Heart right ventricle (tissue), 16 donors: ENCODE data around the gene ARMCX4. TPM values are rescaled to one million over a fixed set of nuclear protein-coding genes. Genes with fewer than 3 reads are reported as not detected.
A peak's percentile ranks its signal among the peaks of the same experiment; 100 is the strongest.

Experiments used
- ATAC-seq, 8 donors: fragments of 200-7000 bp; cut with Tn5 transposase; one replicate each; pipeline ENCODE4 v1.9.1; 2020; ENCODE audit warnings: mild to moderate bottlenecking in 8 of 8, moderate library complexity in 8 of 8, moderate number of reproducible peaks in 1 of 8
- DNase-seq, 2 donors: peaks; one replicate each; pipeline ENCODE4 v3.0.0-alpha.2; 2020
- H3K27ac ChIP-seq, 10 donors: fragments of 200-600 bp; sonication (generic) in 2 of 10; one replicate each; pipeline versions ENCODE4 v1.5.0 to v1.8.0; 2020 to 2022; ENCODE audit warnings: mild to moderate bottlenecking in 3 of 10
- H3K27me3 ChIP-seq, 7 donors: fragments of 200-600 bp; one replicate each; pipeline ENCODE4 v1.8.0; 2021 to 2022; ENCODE audit warnings: mild to moderate bottlenecking in 2 of 7
- H3K36me3 ChIP-seq, 9 donors: fragments of 200-600 bp; sonication (generic) in 1 of 9; one replicate each; pipeline versions ENCODE4 v1.5.0 to v1.8.0; 2020 to 2022; ENCODE audit warnings: mild to moderate bottlenecking in 2 of 9
- H3K4me1 ChIP-seq, 9 donors: fragments of 200-600 bp; sonication (generic) in 1 of 9; one replicate each; pipeline versions ENCODE4 v1.5.0 to v1.8.0; 2020 to 2022; ENCODE audit warnings: mild to moderate bottlenecking in 4 of 9
- H3K4me3 ChIP-seq, 10 donors: fragments of 200-600 bp; sonication (generic) in 2 of 10; one replicate each; pipeline versions ENCODE4 v1.5.0 to v1.8.0; 2020 to 2022; ENCODE audit warnings: mild to moderate bottlenecking in 7 of 10, moderate library complexity in 2 of 10
- H3K9me3 ChIP-seq, 11 donors: fragments of 200-600 bp in 10 of 11; sonication (generic) in 2 of 11; one replicate each; pipeline versions ENCODE4 v1.5.0 to v1.8.0; 2013 to 2022; ENCODE audit warnings: mild to moderate bottlenecking in 2 of 11, control low read depth in 1 of 11, moderate library complexity in 1 of 11
- CTCF ChIP-seq, 9 donors: fragments of 200-600 bp; sonication (generic) in 2 of 9; IDR thresholded peaks; one replicate each; pipeline versions ENCODE4 v1.5.0 to v1.8.0; 2021 to 2022; ENCODE audit warnings: antibody characterized with exemption in 9 of 9, mild to moderate bottlenecking in 5 of 9, moderate library complexity in 1 of 9
- WGBS, 2 donors: extraction: QIAGEN DNeasy Blood & Tissue Kit; methylation state at CpG; one replicate each; pipeline ENCODE4 v1.1.7; 2013; ENCODE audit warnings: inconsistent platforms in 1 of 2; 5-methylcytosine and 5-hydroxymethylcytosine counted together
- intact Hi-C, 10 donors: fragments of 100-400 bp; cut with DNase I; formaldehyde crosslinking; loops; one replicate each; pipeline versions ENCODE4 v1.11.1 to v1.14.2; 2022
- long read RNA-seq, 3 donors: library from polyadenylated mRNA; unstranded; transcript quantifications; one replicate each; pipeline ENCODE4 v2.0.0, GENCODE V29; 2020 to 2021
- polyA plus RNA-seq, 2 donors: library from polyadenylated mRNA; stranded (reverse); fragments of 200-250 nt; gene quantifications; one replicate each; pipeline ENCODE4 v1.2.3, GENCODE V29; 2013
- total RNA-seq, 10 donors: library from RNA; stranded (reverse); fragmentation: NEBNext Ultra II Directional in 3 of 10; extraction: Animal tissue kit (Norgen Biotek cat#: 25700) in 3 of 10; gene quantifications; one replicate each; pipeline versions ENCODE4 v1.2.1 to v1.2.4, GENCODE V29; 2021 to 2023
- donor health status: Arrhythmogenic right ventricular cardiomyopathy.
- donor health status: ischemic (EF 13 %, LVEDD 7.1; RV severe dilation, severe dysfunction).
- donor health status: healthy with polysubstance abuse.
- donor health status: DM: no; HTN: yes; CAD: no.
- donor health status: DM: no; HTN: no; CAD: no.
- donor health status: ischemic (EF 25% LVEDD 6.9; RV normal size, moderate dysfunction).
- donor health status: ischemic (EF 25% LVEDD 5.7; RV mildly dilated, moderate dysfunction).
- donor health status: healthy.
- donor health status: DM: yes; HTN: yes; CAD: no.
- donor health status: Ischemic cardiomyopathy.
- donor health status: ischemic (EF 35%, LVEDD 5.7; RV mildly dilated, moderate dysfunction).
- donor health status: nonischemic (EF 11% LVEDD 7.7; RV severe dilation, severe dysfunction).
- donor health status: DM: yes; HTN: yes; CAD: no.
- donor health status: PGD.
- donor health status: ischemic (EF 29% LVEDD 5.4; RV normal size, mild dysfunction).
- donor health status: nonischemic (EF 23%, LVEDD 6.1; RV moderate dilation, normal function).

ARMCX4 gene
- total RNA-seq (1 to 10 TPM; 3.5 to 8.8 (median 5.5) TPM), polyA plus RNA-seq (10 to 100 TPM in 1 of 2 donors, 1 to 10 TPM in 1; 4.6 to 21.9 TPM)
- long read RNA-seq, donor 1, partial matches to known transcripts = 0 of 3 reads
- long read RNA-seq, donor 1, other reads (novel, unspliced or antisense) = 3 of 3 reads
- long read RNA-seq, donor 2, partial matches to known transcripts = 6 of 8 reads
- long read RNA-seq, donor 2, other reads (novel, unspliced or antisense) = 1 of 8 reads
- long read RNA-seq, donor 3, partial matches to known transcripts = 0 of 4 reads
- long read RNA-seq, donor 3, other reads (novel, unspliced or antisense) = 3 of 4 reads

- peaks cover 0 to 9% (median 0%) of the 10 kb centered on the region in 7 donors for H3K27me3 ChIP-seq
- no peaks in the 10 kb centered on the region for H3K36me3 ChIP-seq
- 3 to 4% methylated on average over 33 to 50 of the region's 50 CpGs for WGBS, 2 donors
- peak within 1 kb of the TSS; percentile 32 to 62 (median 54) for H3K4me3 ChIP-seq
- intact Hi-C loops = no loop called here
- no peaks in the 10 kb centered on the region for H3K9me3 ChIP-seq
- H3K27ac ChIP-seq = peak within 1 kb of the TSS in 2 of 10 donors; percentile 19 to 24
- DNase-seq (peak; percentile 19 to 46), ATAC-seq (peak; percentile 75 to 92 (median 86))
- H3K4me1 ChIP-seq = peaks cover 0 to 4% (median 0%) of the 10 kb centered on the region in 9 donors
- TF ChIP-seq CTCF (IDR thresholded peaks at IDR 0.05) = no peak
Observed at GRCh38 chrX:101485212-101485949, at the start of gene ARMCX4. Gene ARMCX4, plus strand, starts transcription at chrX:101485456. Its CDS starts 3,134 bp downstream, at chrX:101488590.

GRCh38 chrX:101442085-101442484 is 43.2 kb upstream of the ARMCX4 start:
- Histone ChIP-seq H3K4me3 (no peak overlapping the region), H3K36me3 (peaks cover 0 to 65% (median 0%) of the 10 kb centered on the region in 9 donors), H3K4me1 (no peaks in the 10 kb centered on the region), H3K9me3 (no peaks in the 10 kb centered on the region), H3K27ac (no peak overlapping the region), H3K27me3 (no peaks in the 10 kb centered on the region)
- 52 to 68% methylated on average over 2 of the region's 2 CpGs for WGBS, 2 donors
- ATAC-seq = peak in 1 of 8 donors; percentile 33
- no peak for TF ChIP-seq CTCF (IDR thresholded peaks at IDR 0.05)
- intact Hi-C loops = no loop called here
- no peak for DNase-seq

- no peak for TF ChIP-seq CTCF (IDR thresholded peaks at IDR 0.05)
- Histone ChIP-seq H3K27ac (no peak overlapping the region), H3K27me3 (no peaks in the 10 kb centered on the region), H3K4me1 (peaks cover 0 to 18% (median 4%) of the 10 kb centered on the region in 9 donors), H3K36me3 (peaks cover 0 to 59% (median 0%) of the 10 kb centered on the region in 9 donors), H3K4me3 (no peak overlapping the region), H3K9me3 (peaks cover 0 to 2% (median 0%) of the 10 kb centered on the region in 11 donors)
- no peak for ATAC-seq
- WGBS, 2 donors = 100% methylated on average over 1 of the region's 1 CpG
- no peak for DNase-seq
- intact Hi-C loops = no loop called here
Observed at GRCh38 chrX:101449279-101449678, 36.0 kb upstream of the ARMCX4 start.

- DNase-seq (no peak), ATAC-seq (no peak)
- 93 to 96% methylated on average over 2 of the region's 2 CpGs for WGBS, 2 donors
- H3K4me3 ChIP-seq = no peak overlapping the region
- intact Hi-C loops = no loop called here
- H3K27ac ChIP-seq = no peak overlapping the region
- TF ChIP-seq CTCF (IDR thresholded peaks at IDR 0.05) = no peak
- H3K27me3 ChIP-seq = no peaks in the 10 kb centered on the region
- H3K36me3 ChIP-seq = peaks cover 0 to 58% (median 0%) of the 10 kb centered on the region in 9 donors
- H3K9me3 ChIP-seq = peaks cover 0 to 2% (median 0%) of the 10 kb centered on the region in 11 donors
- peaks cover 0 to 18% (median 4%) of the 10 kb centered on the region in 9 donors for H3K4me1 ChIP-seq
Observed at GRCh38 chrX:101450085-101450484, 35.2 kb upstream of the ARMCX4 start.
